Mesenchymal stem cell (in vitro differentiated cells and primary cell): Measurements from ENCODE around the gene EML6.
A peak's percentile ranks its signal among the peaks of the same experiment; 100 is the strongest.

Source experiments
- DNase-seq: peaks from one replicate; pipeline ENCODE4 v3.0.0-alpha.2; 2013
- H2AFZ ChIP-seq: one replicate; pipeline ENCODE4 v1.6.1; 2013; ENCODE audit warnings: low read depth, mild to moderate bottlenecking, control low read depth, inconsistent platforms, low read length, moderate library complexity
- H2AK5ac ChIP-seq: 2 replicates; pipeline ENCODE4 v1.6.1; 2013; ENCODE audit warnings: low read length, moderate library complexity, mild to moderate bottlenecking, inconsistent platforms; ENCODE audit not compliant: severe bottlenecking
- H2BK120ac ChIP-seq: one replicate; pipeline ENCODE4 v1.6.1; 2013; ENCODE audit warnings: low read depth, mild to moderate bottlenecking, inconsistent platforms, low read length, moderate library complexity
- H2BK12ac ChIP-seq, 2 experiments: one replicate each; pipeline ENCODE4 v1.6.1; 2013; ENCODE audit warnings: inconsistent platforms in 2 of 2, low read length in 2 of 2, mild to moderate bottlenecking in 2 of 2, moderate library complexity in 2 of 2, control low read depth in 1 of 2
- H2BK15ac ChIP-seq: one replicate; pipeline ENCODE4 v1.6.1; 2013; ENCODE audit warnings: mild to moderate bottlenecking, low read depth, inconsistent platforms; ENCODE audit not compliant: poor library complexity, severe bottlenecking
- H2BK5ac ChIP-seq: 2 replicates; pipeline ENCODE4 v1.6.1; 2013; ENCODE audit warnings: low read depth, mild to moderate bottlenecking, low read length, control low read depth, inconsistent platforms; ENCODE audit not compliant: poor library complexity, severe bottlenecking
- H3K14ac ChIP-seq, 2 experiments: one replicate each; pipeline ENCODE4 v1.6.1; 2013; ENCODE audit warnings: inconsistent platforms in 2 of 2, low read length in 2 of 2, control low read depth in 1 of 2, mild to moderate bottlenecking in 1 of 2, moderate library complexity in 1 of 2
- H3K18ac ChIP-seq, 2 experiments: one replicate each; pipeline ENCODE4 v1.6.1; 2013; ENCODE audit warnings: inconsistent platforms in 2 of 2, low read length in 2 of 2, control low read depth in 1 of 2, low read depth in 1 of 2, mild to moderate bottlenecking in 1 of 2
- H3K23ac ChIP-seq, 2 experiments: one replicate each; pipeline ENCODE4 v1.6.1; 2013; ENCODE audit warnings: inconsistent platforms in 2 of 2, low read length in 2 of 2, mild to moderate bottlenecking in 2 of 2, moderate library complexity in 2 of 2, control low read depth in 1 of 2
- H3K27ac ChIP-seq: 2 replicates; pipeline ENCODE4 v1.5.1; 2013; ENCODE audit warnings: mild to moderate bottlenecking, moderate library complexity, low read length, control low read depth, inconsistent platforms; ENCODE audit not compliant: poor library complexity, severe bottlenecking
- H3K27me3 ChIP-seq, 2 experiments: 2 replicates each; pipeline versions ENCODE4 v1.6.1 to v1.7.0; 2013; ENCODE audit warnings: low read length in 2 of 2, mild to moderate bottlenecking in 2 of 2, moderate library complexity in 2 of 2, control low read depth in 1 of 2, inconsistent platforms in 1 of 2; ENCODE audit not compliant: control insufficient read depth in 1 of 2, insufficient read depth in 1 of 2
- H3K36me3 ChIP-seq, 2 experiments: 2 replicates each; pipeline versions ENCODE4 v1.6.1 to v1.7.0; 2013; ENCODE audit warnings: low read length in 2 of 2, control low read depth in 1 of 2, inconsistent platforms in 1 of 2, low read depth in 1 of 2, mild to moderate bottlenecking in 1 of 2; ENCODE audit not compliant: insufficient read depth in 2 of 2, control insufficient read depth in 1 of 2
- H3K4ac ChIP-seq, 2 experiments: one replicate each; pipeline ENCODE4 v1.6.1; 2013; ENCODE audit warnings: inconsistent platforms in 2 of 2, low read length in 2 of 2, mild to moderate bottlenecking in 2 of 2, moderate library complexity in 2 of 2, control low read depth in 1 of 2, low read depth in 1 of 2
- H3K4me1 ChIP-seq: 2 replicates; pipeline ENCODE4 v1.6.1; 2013; ENCODE audit warnings: low read depth, low read length, control low read depth; ENCODE audit not compliant: control insufficient read depth, insufficient read depth
- H3K4me2 ChIP-seq: 2 replicates; pipeline ENCODE4 v1.6.1; 2013; ENCODE audit warnings: low read length, mild to moderate bottlenecking, inconsistent platforms; ENCODE audit not compliant: poor library complexity, severe bottlenecking
- H3K4me3 ChIP-seq, 2 experiments: 2 replicates each; pipeline versions ENCODE4 v1.5.1 to v1.7.0; 2013; ENCODE audit warnings: low read length in 2 of 2, mild to moderate bottlenecking in 2 of 2, control low read depth in 1 of 2, low read depth in 1 of 2; ENCODE audit not compliant: insufficient read depth in 1 of 2
- H3K79me1 ChIP-seq: replicated peaks from 2 replicates; pipeline ENCODE4 v1.6.1; 2013; ENCODE audit warnings: mild to moderate bottlenecking, control low read depth, low read length, inconsistent platforms; ENCODE audit not compliant: poor library complexity, severe bottlenecking
- H3K9ac ChIP-seq: 2 replicates; pipeline ENCODE4 v1.7.0; 2013; ENCODE audit warnings: mild to moderate bottlenecking, low read length, moderate library complexity
- H3K9me3 ChIP-seq: 2 replicates; pipeline ENCODE4 v1.7.0; 2013; ENCODE audit warnings: mild to moderate bottlenecking, low read length; ENCODE audit not compliant: control insufficient read depth
- H4K8ac ChIP-seq: one replicate; pipeline ENCODE4 v1.6.1; 2013; ENCODE audit warnings: inconsistent platforms, mild to moderate bottlenecking, low read length, moderate library complexity
- H4K91ac ChIP-seq: one replicate; pipeline ENCODE4 v1.6.1; 2013; ENCODE audit warnings: mild to moderate bottlenecking, low read length, inconsistent platforms
- WGBS: methylation state at CpG from one replicate; pipeline ENCODE4 v1.1.7; 2013; ENCODE audit warnings: mixed read lengths; 5-methylcytosine and 5-hydroxymethylcytosine counted together

EML6 gene

GRCh38 chr2:54845094-54845493 is 121.6 kb downstream of the EML6 start:
- no peak for DNase-seq
- Histone ChIP-seq H3K18ac (no peak overlapping the region), H3K9ac (no peak overlapping the region), H2BK120ac (no peak overlapping the region), H3K4me3 (no peak overlapping the region), H3K27me3 (no peaks in the 10 kb centered on the region), H3K36me3 (no peaks in the 10 kb centered on the region), H3K9me3 (no peaks in the 10 kb centered on the region), H3K4me2 (no peak overlapping the region), H2BK12ac (no peak overlapping the region), H3K27ac (no peak overlapping the region), H3K4ac (no peak overlapping the region), H2BK5ac (no peak overlapping the region), H3K79me1 (no peaks in the 10 kb centered on the region), H2AK5ac (no peak overlapping the region), H2BK15ac (no peak overlapping the region), H3K14ac (no peak overlapping the region), H4K91ac (no peak overlapping the region), H2AFZ (no peak overlapping the region), H3K4me1 (peaks cover 4% of the 10 kb centered on the region), H4K8ac (no peak overlapping the region), H3K23ac (no peak overlapping the region)
- 75% methylated on average over 5 of the region's 5 CpGs for WGBS

- Histone ChIP-seq H3K79me1 (no peaks in the 10 kb centered on the region), H3K9ac (no peak overlapping the region), H3K9me3 (no peaks in the 10 kb centered on the region), H3K4ac (no peak overlapping the region), H2BK12ac (no peak overlapping the region), H2BK15ac (no peak overlapping the region), H3K4me3 (no peak overlapping the region), H4K91ac (no peak overlapping the region), H2AFZ (no peak overlapping the region), H2BK120ac (no peak overlapping the region), H3K4me2 (no peak overlapping the region), H2BK5ac (no peak overlapping the region), H3K4me1 (peaks cover 4% of the 10 kb centered on the region), H4K8ac (no peak overlapping the region), H3K18ac (no peak overlapping the region), H3K23ac (no peak overlapping the region), H3K27me3 (no peaks in the 10 kb centered on the region), H3K36me3 (no peaks in the 10 kb centered on the region), H3K27ac (no peak overlapping the region), H2AK5ac (no peak overlapping the region), H3K14ac (no peak overlapping the region)
- DNase-seq, result peak; percentile 17
- 69% methylated on average over 2 of the region's 2 CpGs for WGBS
Observed at GRCh38 chr2:54845514-54845913, 122.1 kb downstream of the EML6 start.

GRCh38 chr2:54850171-54851122 is 127.0 kb downstream of the EML6 start:
- no peak overlapping the region for H2BK120ac ChIP-seq
- no peaks in the 10 kb centered on the region for H3K36me3 ChIP-seq
- DNase-seq, result no peak
- no peak overlapping the region for H3K4ac ChIP-seq
- H3K9ac ChIP-seq, result no peak overlapping the region
- H2AK5ac ChIP-seq, result no peak overlapping the region
- peaks cover 4% of the 10 kb centered on the region for H3K4me1 ChIP-seq
- no peak overlapping the region for H3K4me2 ChIP-seq
- H3K27me3 ChIP-seq, result no peaks in the 10 kb centered on the region
- no peak overlapping the region for H2BK15ac ChIP-seq
- H3K14ac ChIP-seq, result no peak overlapping the region
- no peak overlapping the region for H2BK5ac ChIP-seq
- H3K4me3 ChIP-seq, result no peak overlapping the region
- H3K18ac ChIP-seq, result no peak overlapping the region
- H4K8ac ChIP-seq, result no peak overlapping the region
- no peak overlapping the region for H3K27ac ChIP-seq
- H4K91ac ChIP-seq, result no peak overlapping the region
- WGBS, result 97% methylated on average over 8 of the region's 8 CpGs
- no peak overlapping the region for H3K23ac ChIP-seq
- no peak overlapping the region for H2BK12ac ChIP-seq
- H2AFZ ChIP-seq, result no peak overlapping the region
- H3K79me1 ChIP-seq, result no peaks in the 10 kb centered on the region
- no peaks in the 10 kb centered on the region for H3K9me3 ChIP-seq

GRCh38 chr2:54853616-54854310 is 130.3 kb downstream of the EML6 start:
- H2BK120ac ChIP-seq, result no peak overlapping the region
- no peak for DNase-seq
- no peak overlapping the region for H2BK12ac ChIP-seq
- H3K18ac ChIP-seq, result no peak overlapping the region
- no peak overlapping the region for H3K9ac ChIP-seq
- no peak overlapping the region for H2AK5ac ChIP-seq
- H3K79me1 ChIP-seq, result no peaks in the 10 kb centered on the region
- no peaks in the 10 kb centered on the region for H3K27me3 ChIP-seq
- no peak overlapping the region for H3K4me3 ChIP-seq
- no peak overlapping the region for H4K91ac ChIP-seq
- H3K4ac ChIP-seq, result no peak overlapping the region
- H4K8ac ChIP-seq, result no peak overlapping the region
- H3K9me3 ChIP-seq, result no peaks in the 10 kb centered on the region
- H3K4me1 ChIP-seq, result no peaks in the 10 kb centered on the region
- H2AFZ ChIP-seq, result no peak overlapping the region
- no peak overlapping the region for H3K14ac ChIP-seq
- H3K4me2 ChIP-seq, result no peak overlapping the region
- H3K23ac ChIP-seq, result no peak overlapping the region
- no peak overlapping the region for H3K27ac ChIP-seq
- H2BK15ac ChIP-seq, result no peak overlapping the region
- H3K36me3 ChIP-seq, result no peaks in the 10 kb centered on the region
- H2BK5ac ChIP-seq, result no peak overlapping the region
- 93% methylated on average over 3 of the region's 5 CpGs for WGBS
